Activated T-helper 17 cell treated with anti-CD3 and anti-CD28 coated beads, Interleukin-2, amount 50 U/mL, for 72 hours (primary cell): ENCODE results near the gene LOX. TPM values are rescaled to one million over a fixed set of nuclear protein-coding genes. Genes with fewer than 3 reads are reported as not detected.

ENCODE experiments used
- ATAC-seq: fragments of 150-1000 bp; cut with Tn5 transposase; replicated peaks from 2 replicates; pipeline ENCODE4 v1.10.0; 2021; ENCODE audit warnings: mild to moderate bottlenecking, moderate library complexity
- H3K27ac Mint-ChIP-seq: one replicate; pipeline ENCODE4 v1.8.0; 2022; ENCODE audit warnings: mixed read lengths
- H3K27me3 Mint-ChIP-seq: one replicate; pipeline ENCODE4 v1.8.0; 2022; ENCODE audit warnings: mixed read lengths
- H3K36me3 Mint-ChIP-seq: one replicate; pipeline ENCODE4 v1.8.0; 2022; ENCODE audit warnings: low read depth, mild to moderate bottlenecking, mixed read lengths
- H3K4me1 Mint-ChIP-seq: one replicate; pipeline ENCODE4 v1.8.0; 2022; ENCODE audit warnings: mixed read lengths
- H3K4me3 Mint-ChIP-seq: one replicate; pipeline ENCODE4 v1.8.0; 2022; ENCODE audit warnings: mild to moderate bottlenecking, mixed read lengths
- H3K9me3 Mint-ChIP-seq: one replicate; pipeline ENCODE4 v1.8.0; 2022; ENCODE audit warnings: mixed read lengths
- total RNA-seq, 2 donors: library from RNA; stranded (reverse); gene quantifications; one replicate each; pipeline ENCODE4 v1.2.3, GENCODE V29; 2022

The LOX gene
- total RNA-seq, 2 donors from 2014 or later, result not detected

DNA sequence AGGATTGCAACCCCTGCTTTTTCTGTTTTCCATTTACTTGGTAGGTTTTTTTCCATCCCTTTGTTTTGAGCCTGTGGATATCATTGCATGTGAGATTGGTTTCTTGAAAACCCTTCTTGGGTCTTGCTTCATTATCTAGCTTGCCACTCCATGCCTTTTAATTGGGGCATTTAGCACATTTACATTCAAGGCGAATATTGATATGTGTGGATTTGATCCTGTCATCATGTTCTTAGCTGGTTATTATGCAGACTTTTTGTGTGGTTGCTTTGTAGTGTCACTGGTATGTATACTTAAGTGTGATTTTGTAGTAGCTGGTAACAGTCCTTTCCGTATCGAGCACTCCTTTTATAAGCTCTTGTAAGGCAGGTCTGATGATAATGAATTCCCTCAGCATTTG, 26.5 kb downstream of the LOX start:
- H3K4me3 Mint-ChIP-seq, result no peak overlapping the region

DNA sequence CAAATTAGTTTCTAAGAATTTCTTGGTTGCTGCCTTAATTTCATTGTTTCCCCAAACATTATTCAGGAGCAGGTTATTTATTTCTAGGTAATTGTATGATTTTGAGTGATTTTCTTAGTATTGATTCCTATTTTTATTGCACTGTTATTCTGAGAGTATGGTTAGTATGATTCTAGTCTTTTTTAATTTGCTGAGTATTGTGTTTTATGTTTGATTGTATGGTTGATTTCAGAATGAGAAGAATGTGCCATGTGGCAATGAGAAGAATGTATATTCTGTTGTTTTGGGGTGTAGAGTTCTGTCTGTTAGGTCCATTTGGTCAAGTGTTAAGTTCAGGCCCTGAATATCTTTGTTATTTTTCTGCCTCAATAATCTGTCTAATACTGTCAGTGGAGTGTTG, 27.1 kb downstream of the LOX start:
- Mint-ChIP-seq H3K9me3 (no peaks in the 10 kb centered on the region), H3K27ac (no peak overlapping the region), H3K4me1 (no peaks in the 10 kb centered on the region), H3K36me3 (peaks cover 12% of the 10 kb centered on the region), H3K4me3 (no peak overlapping the region), H3K27me3 (no peaks in the 10 kb centered on the region)
- no peak for ATAC-seq

More for the DNA sequence above, 26.5 kb downstream of the LOX start:
- Mint-ChIP-seq H3K4me1 (no peaks in the 10 kb centered on the region), H3K27ac (no peak overlapping the region), H3K36me3 (peaks cover 12% of the 10 kb centered on the region), H3K9me3 (no peaks in the 10 kb centered on the region), H3K27me3 (no peaks in the 10 kb centered on the region)
- ATAC-seq, result no peak

DNA sequence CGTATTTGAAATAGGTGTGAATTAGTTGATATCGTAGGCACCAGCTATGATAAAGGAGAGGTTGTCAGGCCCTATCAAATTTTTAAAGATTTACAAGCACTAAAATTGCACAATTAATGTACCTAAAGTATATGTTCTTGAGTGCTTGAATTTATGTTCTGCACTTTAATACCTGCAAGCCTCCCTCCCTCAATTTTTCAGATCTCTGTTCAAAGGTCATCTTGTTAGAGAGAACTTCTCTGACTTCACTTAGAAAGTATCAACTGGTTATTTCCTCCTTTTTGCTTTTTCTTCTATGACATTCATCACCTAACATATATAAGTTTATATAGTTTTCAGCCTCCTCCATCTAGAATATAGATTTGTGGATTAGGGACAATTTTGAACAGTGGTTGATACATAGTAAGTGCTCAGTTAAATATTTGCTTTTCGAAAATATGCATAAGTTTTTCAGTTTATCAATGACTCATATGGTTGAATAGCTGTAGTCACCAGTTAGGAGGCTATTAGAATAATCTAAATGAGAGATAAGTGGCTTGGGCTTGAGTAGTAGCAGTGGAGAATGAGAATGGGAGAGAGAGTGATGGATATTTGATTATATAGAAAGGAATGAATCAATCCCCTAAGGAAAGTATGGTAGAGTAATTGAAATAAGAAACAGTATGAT, 37.3 kb downstream of the LOX start:
- Mint-ChIP-seq H3K27me3 (no peaks in the 10 kb centered on the region), H3K4me1 (no peaks in the 10 kb centered on the region), H3K36me3 (peaks cover 16% of the 10 kb centered on the region), H3K4me3 (no peak overlapping the region), H3K27ac (no peak overlapping the region), H3K9me3 (no peaks in the 10 kb centered on the region)
- no peak for ATAC-seq

DNA sequence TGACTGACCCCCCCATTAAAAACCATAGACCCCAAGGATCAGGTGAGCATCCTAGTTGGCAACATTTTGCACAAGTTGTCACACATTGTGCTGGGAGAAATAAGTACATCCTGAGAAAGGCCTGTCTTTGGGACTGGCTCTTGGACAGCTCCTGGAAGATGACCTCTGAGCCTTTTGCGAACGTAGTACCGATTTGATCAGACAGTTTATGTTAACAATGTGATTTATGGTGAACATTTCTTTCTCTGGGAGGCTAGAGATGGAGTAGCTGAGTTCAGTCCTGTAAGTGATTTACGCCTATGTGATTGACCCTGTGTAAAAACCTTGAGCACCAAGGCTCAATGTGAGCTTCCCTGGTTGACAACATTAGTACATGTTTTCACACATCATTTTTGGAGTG, 41.7 kb downstream of the LOX start:
- H3K4me3 Mint-ChIP-seq, result no peak overlapping the region
- no peaks in the 10 kb centered on the region for H3K9me3 Mint-ChIP-seq
- ATAC-seq, result no peak
- H3K27me3 Mint-ChIP-seq, result no peaks in the 10 kb centered on the region
- peaks cover 17% of the 10 kb centered on the region for H3K36me3 Mint-ChIP-seq
- H3K27ac Mint-ChIP-seq, result no peak overlapping the region
- H3K4me1 Mint-ChIP-seq, result no peaks in the 10 kb centered on the region

DNA sequence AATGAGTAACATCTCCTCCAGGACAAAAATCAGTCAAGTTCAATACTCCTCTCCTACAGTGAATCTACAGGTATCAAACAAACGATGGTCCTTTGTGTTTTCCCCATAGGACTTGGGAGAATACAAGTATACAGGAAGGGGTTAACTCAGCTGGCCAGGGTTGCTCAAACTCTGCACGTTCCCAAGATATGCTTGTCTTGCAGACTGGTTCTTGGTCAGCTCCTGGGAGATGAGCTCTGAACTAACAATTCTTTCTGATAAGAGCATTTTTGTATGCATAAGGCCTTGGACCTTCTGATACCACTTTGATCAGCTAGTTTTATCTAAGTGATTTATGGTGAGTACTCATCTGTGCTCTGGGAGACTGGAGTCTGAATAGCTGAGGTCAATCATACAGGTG, 42.1 kb downstream of the LOX start:
- no peak for ATAC-seq
- no peaks in the 10 kb centered on the region for H3K27me3 Mint-ChIP-seq
- H3K4me3 Mint-ChIP-seq, result no peak overlapping the region
- H3K4me1 Mint-ChIP-seq, result no peaks in the 10 kb centered on the region
- H3K27ac Mint-ChIP-seq, result no peak overlapping the region
- H3K9me3 Mint-ChIP-seq, result no peaks in the 10 kb centered on the region
- peaks cover 21% of the 10 kb centered on the region for H3K36me3 Mint-ChIP-seq

DNA sequence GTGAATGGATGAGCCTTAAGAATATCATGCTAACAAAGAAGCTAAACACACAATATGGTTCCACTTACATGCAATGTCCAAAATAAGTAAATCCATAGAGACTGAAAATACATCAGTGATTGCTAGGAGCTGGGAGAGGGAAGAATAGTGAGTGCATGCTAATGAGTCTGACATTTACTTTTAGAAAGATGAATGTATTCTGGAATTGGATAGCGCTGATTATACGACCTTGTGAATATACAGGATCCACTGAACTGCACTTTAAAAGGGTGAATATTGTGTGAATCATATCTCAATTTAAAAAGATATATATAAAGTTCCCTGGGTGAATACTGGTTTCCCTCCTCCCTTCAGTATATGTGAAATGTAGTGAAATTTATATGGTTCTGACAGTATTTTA, 46.2 kb downstream of the LOX start:
- Mint-ChIP-seq H3K27ac (no peak overlapping the region), H3K4me1 (no peaks in the 10 kb centered on the region), H3K36me3 (peaks cover 56% of the 10 kb centered on the region), H3K4me3 (no peak overlapping the region), H3K27me3 (no peaks in the 10 kb centered on the region), H3K9me3 (no peaks in the 10 kb centered on the region)
- no peak for ATAC-seq

DNA sequence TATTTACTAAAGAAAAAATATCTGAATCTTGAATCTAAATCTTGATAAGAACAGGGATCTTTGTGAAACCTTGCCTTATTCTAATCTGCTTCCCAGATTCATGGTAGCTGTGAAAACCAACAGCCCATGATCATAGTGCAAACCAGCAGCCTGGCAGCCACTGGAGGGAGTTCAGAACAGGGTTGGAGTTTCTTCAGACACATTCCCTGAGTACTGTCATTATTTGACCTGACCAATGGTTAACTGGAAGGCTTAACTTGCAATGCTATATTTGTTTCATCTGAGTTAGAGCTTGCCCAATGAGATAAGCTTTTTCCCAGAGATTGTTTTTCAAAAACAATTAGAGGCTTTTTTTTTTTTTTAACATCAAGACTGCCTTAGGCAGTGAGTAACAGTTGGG, 47.8 kb downstream of the LOX start:
- Mint-ChIP-seq H3K27me3 (no peaks in the 10 kb centered on the region), H3K27ac (no peak overlapping the region), H3K9me3 (no peaks in the 10 kb centered on the region), H3K4me3 (no peak overlapping the region), H3K36me3 (peaks cover 66% of the 10 kb centered on the region), H3K4me1 (no peaks in the 10 kb centered on the region)
- no peak for ATAC-seq

DNA sequence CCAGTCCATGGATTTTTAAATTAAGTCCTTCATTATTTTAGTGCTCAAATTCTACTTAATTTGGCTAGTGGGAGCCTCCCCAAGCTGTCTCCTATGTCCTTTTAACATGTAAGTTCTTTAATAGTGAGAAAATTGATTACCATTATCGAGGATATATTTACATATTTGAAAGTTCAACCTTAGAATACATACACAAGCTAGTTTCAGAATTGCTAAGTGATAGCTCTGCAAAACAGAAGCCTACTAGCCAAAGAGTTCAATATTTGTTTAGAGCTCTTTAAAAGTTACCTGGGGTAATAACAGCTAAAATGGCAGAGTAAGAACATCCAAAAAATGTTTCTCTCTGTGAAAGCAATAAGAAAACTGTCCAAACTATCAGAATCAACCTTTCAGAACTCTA, 48.2 kb downstream of the LOX start:
- H3K36me3 Mint-ChIP-seq, result peaks cover 65% of the 10 kb centered on the region
- no peak overlapping the region for H3K4me3 Mint-ChIP-seq
- H3K4me1 Mint-ChIP-seq, result no peaks in the 10 kb centered on the region
- ATAC-seq, result no peak
- no peak overlapping the region for H3K27ac Mint-ChIP-seq
- H3K27me3 Mint-ChIP-seq, result no peaks in the 10 kb centered on the region
- H3K9me3 Mint-ChIP-seq, result no peaks in the 10 kb centered on the region

DNA sequence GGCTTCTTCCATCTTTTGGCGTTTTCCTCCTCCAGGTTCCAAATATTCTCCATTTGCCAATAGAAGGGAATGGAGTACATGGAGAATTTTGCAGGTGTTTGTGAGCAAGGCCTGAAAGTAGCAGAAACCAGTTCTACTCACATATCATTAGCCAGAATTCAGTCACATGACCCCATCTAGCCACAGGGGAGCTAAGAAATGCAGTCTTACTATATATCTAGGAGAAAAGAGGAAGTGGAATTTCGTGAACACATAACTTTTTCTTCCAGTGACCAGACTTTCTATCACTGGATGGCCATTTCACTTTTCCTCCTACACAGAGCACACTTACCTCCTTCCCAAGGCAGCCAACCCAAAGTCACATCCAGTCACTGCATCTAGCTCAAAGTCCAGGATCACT, 55.1 kb downstream of the LOX start:
- no peaks in the 10 kb centered on the region for H3K27me3 Mint-ChIP-seq
- H3K36me3 Mint-ChIP-seq, result peaks cover 81% of the 10 kb centered on the region
- no peak overlapping the region for H3K27ac Mint-ChIP-seq
- peaks cover 3% of the 10 kb centered on the region for H3K9me3 Mint-ChIP-seq
- no peak for ATAC-seq
- H3K4me1 Mint-ChIP-seq, result peaks cover 12% of the 10 kb centered on the region
- H3K4me3 Mint-ChIP-seq, result no peak overlapping the region

DNA sequence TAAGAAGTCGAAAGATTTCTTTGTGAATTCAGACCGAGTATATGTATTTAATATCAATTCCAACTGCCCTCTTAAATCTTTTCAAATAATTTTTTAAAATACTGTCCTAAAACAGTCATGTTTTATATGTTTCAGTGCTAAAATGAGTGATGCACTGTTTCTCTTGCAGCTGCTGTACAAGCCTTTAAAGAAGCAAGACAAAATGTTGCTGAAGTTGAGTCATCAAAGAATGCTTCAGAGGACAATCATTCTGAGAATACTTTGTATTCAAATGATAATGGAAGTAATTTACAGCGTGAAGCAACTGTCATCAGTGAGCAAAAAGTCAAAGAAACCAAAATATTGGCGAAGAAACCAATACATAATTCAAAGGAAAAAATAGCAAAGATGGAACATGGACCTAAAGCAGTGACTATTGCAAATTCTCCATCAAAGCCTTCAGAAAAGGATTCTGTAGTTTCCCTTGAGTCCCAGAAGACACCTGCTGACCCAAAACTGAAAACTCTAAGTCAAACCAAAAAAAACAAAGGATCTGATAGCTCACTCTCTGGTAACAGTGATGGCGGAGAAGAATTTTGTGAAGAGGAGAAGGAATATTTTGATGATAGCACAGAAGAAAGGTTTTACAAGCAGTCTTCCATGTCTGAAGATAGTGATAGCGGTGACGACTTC, 58.0 kb downstream of the LOX start:
- peaks cover 60% of the 10 kb centered on the region for H3K36me3 Mint-ChIP-seq
- peak overlapping the region; percentile 85 for H3K27ac Mint-ChIP-seq
- ATAC-seq, result peak; percentile 81
- H3K9me3 Mint-ChIP-seq, result peaks cover 3% of the 10 kb centered on the region
- peak overlapping the region; percentile 44 for H3K4me3 Mint-ChIP-seq
- peaks cover 17% of the 10 kb centered on the region for H3K4me1 Mint-ChIP-seq
- H3K27me3 Mint-ChIP-seq, result no peaks in the 10 kb centered on the region

DNA sequence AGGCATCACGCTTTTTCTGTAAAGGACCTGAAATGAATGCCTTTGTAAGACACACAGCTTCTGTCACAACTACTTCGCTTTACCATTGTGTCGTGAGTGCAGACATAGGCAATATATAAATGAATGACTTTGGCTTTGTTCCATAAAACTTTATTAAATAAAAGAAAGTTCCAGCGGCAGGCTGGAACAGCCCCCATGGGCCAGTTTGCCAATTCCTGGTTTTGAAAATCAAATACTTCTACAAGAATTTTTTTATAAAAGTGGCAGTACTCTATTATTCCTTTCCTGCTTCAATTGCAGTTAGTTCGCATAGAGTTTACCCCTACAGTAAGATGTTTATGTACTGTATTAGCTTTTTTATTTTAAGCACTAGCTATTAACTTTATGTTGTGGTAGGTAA, 62.6 kb downstream of the LOX start:
- Mint-ChIP-seq H3K36me3 (peaks cover 17% of the 10 kb centered on the region), H3K4me1 (peaks cover 17% of the 10 kb centered on the region), H3K9me3 (peaks cover 3% of the 10 kb centered on the region), H3K27ac (no peak overlapping the region), H3K4me3 (no peak overlapping the region), H3K27me3 (no peaks in the 10 kb centered on the region)
- no peak for ATAC-seq

DNA sequence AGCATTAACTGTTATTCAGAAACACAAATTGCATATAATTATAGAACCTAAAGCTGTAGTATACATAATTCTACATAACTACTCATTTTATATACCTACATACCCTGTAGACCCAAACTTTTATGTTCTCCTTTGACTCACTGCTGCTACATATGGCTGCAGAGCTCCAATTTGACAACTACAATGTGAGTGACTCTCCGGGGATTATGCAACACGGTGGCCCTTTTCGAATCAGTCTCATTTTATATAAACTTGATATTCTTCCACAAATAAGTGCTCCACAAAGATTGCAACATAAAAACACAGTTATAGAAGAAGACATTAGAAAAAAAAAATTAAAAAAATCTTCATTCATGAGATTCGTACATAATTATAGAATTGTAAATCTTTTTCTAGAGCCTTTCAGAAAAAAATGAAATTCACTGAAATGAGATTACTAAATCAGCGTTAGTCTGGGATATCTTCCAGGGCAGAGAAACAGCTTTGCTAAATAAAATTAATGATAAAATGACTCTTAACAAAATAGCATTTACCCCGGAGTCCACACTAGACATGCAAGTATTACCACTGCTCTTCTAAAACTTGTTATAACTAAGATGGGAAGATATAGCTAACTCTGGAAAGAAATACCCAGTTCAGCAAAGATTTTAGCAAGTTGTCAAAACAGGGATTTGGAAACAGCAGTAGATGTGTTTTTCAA, 63.7 kb downstream of the LOX start:
- peaks cover 19% of the 10 kb centered on the region for H3K4me1 Mint-ChIP-seq
- no peak overlapping the region for H3K4me3 Mint-ChIP-seq
- H3K27me3 Mint-ChIP-seq, result no peaks in the 10 kb centered on the region
- no peak overlapping the region for H3K27ac Mint-ChIP-seq
- no peak for ATAC-seq
- H3K36me3 Mint-ChIP-seq, result peaks cover 15% of the 10 kb centered on the region
- H3K9me3 Mint-ChIP-seq, result no peaks in the 10 kb centered on the region
